ENCODE results near the gene GIMAP5. TPM values are rescaled to one million over a fixed set of nuclear protein-coding genes. Genes with fewer than 3 reads are reported as not detected.

The GIMAP5 gene
- total and polyA plus RNA-seq, 2 of the 13 experiments (the other 11 are each of a cell fraction or from before 2014, with no cell fraction given), result not detected

GRCh38 chr7:150736864-150737263 lies 354 bp upstream of the GIMAP5 start (continued):
- TF ChIP-seq JDP2 (CRISPR knock-in tag; IDR thresholded peaks at IDR 0.05; ENCODE audit: borderline replicate concordance) (no peak), FOXA3 (CRISPR knock-in tag; IDR thresholded peaks at IDR 0.05) (no peak), PAX8 (CRISPR knock-in tag; IDR thresholded peaks at IDR 0.05; ENCODE audit: borderline replicate concordance) (no peak), CREB3 (CRISPR knock-in tag; IDR thresholded peaks at IDR 0.05) (no peak), AKAP8 (CRISPR knock-in tag; IDR thresholded peaks at IDR 0.05) (no peak), CENPX (CRISPR knock-in tag; IDR thresholded peaks at IDR 0.05) (no peak), ZSCAN9 (CRISPR knock-in tag; IDR thresholded peaks at IDR 0.05; ENCODE audit: borderline replicate concordance) (no peak), ZNF878 (CRISPR knock-in tag; IDR thresholded peaks at IDR 0.05) (no peak), KDM1A (CRISPR knock-in tag; IDR thresholded peaks at IDR 0.05) (no peak), BCL3 (CRISPR knock-in tag; IDR thresholded peaks at IDR 0.05) (no peak), ARNT (IDR thresholded peaks at IDR 0.05) (no peak), EP300 (IDR thresholded peaks at IDR 0.05; ENCODE audit: low read depth in 2 of 2, low read length in 2 of 2) (no peak), EP300 (CRISPR knock-in tag; IDR thresholded peaks at IDR 0.05; ENCODE audit: borderline replicate concordance) (no peak)

- Histone ChIP-seq H3K9ac (ENCODE audit: insufficient read depth, low read depth, low read length) (no peak overlapping the region), H3K79me2 (ENCODE audit: insufficient read depth, low read length) (no peaks in the 10 kb centered on the region), H2AFZ (ENCODE audit: low read length) (no peak overlapping the region), H3K4me3 (replicated peaks in 1 of 3; ENCODE audit: insufficient read depth in 1 of 3, low read depth in 2 of 3, low read length in 3 of 3) (no peak overlapping the region), H3K9me3 (ENCODE audit: low read length) (no peaks in the 10 kb centered on the region), H3K27me3 (ENCODE audit: control insufficient read depth in 1 of 2, insufficient read depth in 2 of 2, low read length in 2 of 2) (peaks cover 1 to 10% of the 10 kb centered on the region in 2 experiments; a peak in 2 of 5 replicates), H3K36me3 (replicated peaks in 1 of 2; ENCODE audit: control insufficient read depth in 1 of 2, insufficient read depth in 2 of 2, low read length in 2 of 2) (no peaks in the 10 kb centered on the region), H3K4me1 (ENCODE audit: insufficient read depth, low read length) (no peaks in the 10 kb centered on the region), H4K20me1 (ENCODE audit: insufficient read depth, low read length) (no peaks in the 10 kb centered on the region), H3K4me2 (ENCODE audit: low read depth, low read length) (no peak overlapping the region), H3K27ac (ENCODE audit: extremely low read length, insufficient read depth, low read length) (no peak overlapping the region)
- intact Hi-C loops (cut with micrococcal nuclease; ENCODE audit: unreplicated experiment), result no loop called here
- no TSS peak for BruUV-seq (replicated peaks)
- ATAC-seq (no peak), DNase-seq (ENCODE audit: low spot score) (no peak), FAIRE-seq (no peak)
- CTCF ChIA-PET (ENCODE audit: low intra/inter-chr PET ratio, low total read pairs), result no interaction called here
- POLR2A ChIA-PET, result no interaction called here
- in situ Hi-C loops (cut with HindIII; ENCODE audit: extremely low pct_ligation_motif_present, low pct_unique_long_range_greater_than_20kb), result no loop called here
- WGBS (ENCODE audit: low lambda C conversion rate), result 42% methylated on average over 5 of the region's 5 CpGs
- TF ChIP-seq FIP1L1 (IDR thresholded peaks at IDR 0.05; ENCODE audit: borderline replicate concordance, insufficient read depth, low read depth, low read length), result no peak
- TF ChIP-seq ZHX1 (CRISPR knock-in tag; IDR thresholded peaks at IDR 0.05; ENCODE audit: low read depth), result no peak
- TF ChIP-seq PBX3 (CRISPR knock-in tag; IDR thresholded peaks at IDR 0.05; ENCODE audit: borderline replicate concordance), result no peak
- TF ChIP-seq EP300 (IDR thresholded peaks at IDR 0.05; ENCODE audit: low read depth in 2 of 2, low read length in 2 of 2), result no peak
- no peak for TF ChIP-seq EP300 (CRISPR knock-in tag; IDR thresholded peaks at IDR 0.05; ENCODE audit: borderline replicate concordance)
- TF ChIP-seq FOSL1 (CRISPR knock-in tag; IDR thresholded peaks at IDR 0.05; ENCODE audit: borderline replicate concordance), result no peak
- no peak for TF ChIP-seq CREBL2 (CRISPR knock-in tag; IDR thresholded peaks at IDR 0.05; ENCODE audit: borderline replicate concordance)
These were observed 874 bp downstream of the GIMAP5 start for GRCh38 chr7:150738092-150738491.
